SU-DHL-6 (cell line): Measurements from ENCODE around the gene EGR1.

Experiments
- H2AFZ ChIP-seq: fragments of 200-600 bp; sonication (generic); 2 replicates; pipeline ENCODE4 v1.6.1; 2014; ENCODE audit warnings: low read depth, mild to moderate bottlenecking, moderate library complexity, mixed read lengths, antibody characterized with exemption, low read length; ENCODE audit not compliant: severe bottlenecking
- H3F3A ChIP-seq: fragments of 200-600 bp; shearing (Covaris generic); 2 replicates; pipeline ENCODE4 v1.6.0; 2016; ENCODE audit warnings: antibody characterized with exemption, mild to moderate bottlenecking; ENCODE audit not compliant: insufficient read depth
- H3K27ac ChIP-seq: fragments of 200-600 bp; sonication (generic); 2 replicates; pipeline ENCODE4 v1.5.1; 2016; ENCODE audit warnings: low read depth, mild to moderate bottlenecking, low read length, moderate library complexity, mixed read lengths
- H3K27me3 ChIP-seq: fragments of 200-600 bp; sonication (generic), shearing (Covaris generic); 2 replicates; pipeline ENCODE4 v1.6.0; 2014; ENCODE audit warnings: mild to moderate bottlenecking, low read length
- H3K36me3 ChIP-seq: fragments of 200-600 bp; sonication (generic); 2 replicates; pipeline ENCODE4 v1.6.1; 2014; ENCODE audit warnings: mild to moderate bottlenecking, low read length, mixed read lengths
- H3K4me2 ChIP-seq: fragments of 300-600, 200-600 bp; shearing (Covaris generic), sonication (generic); 2 replicates; pipeline ENCODE4 v1.6.0; 2014; ENCODE audit warnings: low read length, low read depth, mild to moderate bottlenecking; ENCODE audit not compliant: poor library complexity, severe bottlenecking
- H3K4me3 ChIP-seq: fragments of 200-600 bp; sonication (generic); 2 replicates; pipeline ENCODE4 v1.5.1; 2014; ENCODE audit warnings: antibody characterized with exemption, low read length, mild to moderate bottlenecking, mixed read lengths; ENCODE audit not compliant: insufficient read depth, poor library complexity, severe bottlenecking
- H3K79me2 ChIP-seq: fragments of 200-600 bp; sonication (generic); 2 replicates; pipeline ENCODE4 v1.6.1; 2014; ENCODE audit warnings: mild to moderate bottlenecking, low read length, moderate library complexity; ENCODE audit not compliant: insufficient read depth
- H3K9ac ChIP-seq: fragments of 200-600 bp; sonication (generic); 2 replicates; pipeline ENCODE4 v1.7.0; 2014; ENCODE audit warnings: mild to moderate bottlenecking, low read length
- H3K9me2 ChIP-seq: fragments of 200-600 bp; sonication (generic); replicated peaks from 2 replicates; pipeline ENCODE4 v1.6.1; 2014; ENCODE audit warnings: low read length; ENCODE audit not compliant: insufficient read depth
- H3K9me3 ChIP-seq: fragments of 200-600 bp; sonication (generic); 2 replicates; pipeline ENCODE4 v1.6.1; 2014; ENCODE audit warnings: low read length, mixed read lengths; ENCODE audit not compliant: insufficient read depth
- H4K20me1 ChIP-seq: fragments of 200-600 bp; sonication (generic); 2 replicates; pipeline ENCODE4 v1.6.1; 2014; ENCODE audit warnings: low read depth, mild to moderate bottlenecking, antibody characterized with exemption, low read length, moderate library complexity, mixed read lengths
- CTCF ChIP-seq: fragments of 200-600 bp; sonication (generic); IDR thresholded peaks from one replicate; pipeline ENCODE4 v1.5.1; 2017; ENCODE audit warnings: antibody characterized with exemption, mild to moderate bottlenecking, low read length, moderate library complexity; ENCODE audit not compliant: insufficient read depth, poor library complexity, severe bottlenecking
- EZH2phosphoT487 ChIP-seq: fragments of 200-600 bp; sonication (generic), shearing (Covaris generic); conservative IDR thresholded peaks from 2 replicates; pipeline ENCODE4 v1.6.1; 2018; ENCODE audit warnings: mild to moderate bottlenecking, antibody characterized with exemption, low read length, moderate library complexity, mixed read lengths

The EGR1 gene

GRCh38 chr5:138498376-138498775 is 33.1 kb downstream of the EGR1 start:
- Histone ChIP-seq H3K9me3 (no peaks in the 10 kb centered on the region), H3K36me3 (no peaks in the 10 kb centered on the region), H3K4me2 (no peak overlapping the region), H3F3A (no peaks in the 10 kb centered on the region), H3K9ac (no peak overlapping the region), H4K20me1 (no peaks in the 10 kb centered on the region), H3K4me3 (no peak overlapping the region), H3K27me3 (no peaks in the 10 kb centered on the region), H3K9me2 (no peaks in the 10 kb centered on the region), H2AFZ (no peak overlapping the region), H3K27ac (no peak overlapping the region), H3K79me2 (no peaks in the 10 kb centered on the region)
- TF ChIP-seq EZH2phosphoT487, result no peak
- TF ChIP-seq CTCF, result no peak

GRCh38 chr5:138502121-138502520 is 36.8 kb downstream of the EGR1 start:
- H3K27me3 ChIP-seq, result no peaks in the 10 kb centered on the region
- H3F3A ChIP-seq, result peaks cover 10% of the 10 kb centered on the region
- H4K20me1 ChIP-seq, result no peaks in the 10 kb centered on the region
- no peak overlapping the region for H3K9ac ChIP-seq
- H3K4me3 ChIP-seq, result no peak overlapping the region
- no peaks in the 10 kb centered on the region for H3K36me3 ChIP-seq
- no peaks in the 10 kb centered on the region for H3K79me2 ChIP-seq
- TF ChIP-seq EZH2phosphoT487 (no peak), CTCF (no peak)
- no peak overlapping the region for H3K4me2 ChIP-seq
- no peaks in the 10 kb centered on the region for H3K9me3 ChIP-seq
- H2AFZ ChIP-seq, result no peak overlapping the region
- H3K9me2 ChIP-seq, result no peaks in the 10 kb centered on the region
- no peak overlapping the region for H3K27ac ChIP-seq

GRCh38 chr5:138502521-138502920 is 37.2 kb downstream of the EGR1 start:
- Histone ChIP-seq H4K20me1 (no peaks in the 10 kb centered on the region), H3K4me3 (no peak overlapping the region), H3K36me3 (no peaks in the 10 kb centered on the region), H3K79me2 (no peaks in the 10 kb centered on the region), H3K27me3 (no peaks in the 10 kb centered on the region), H3K9ac (no peak overlapping the region), H3K4me2 (no peak overlapping the region), H3F3A (peaks cover 10% of the 10 kb centered on the region), H3K27ac (no peak overlapping the region), H3K9me3 (no peaks in the 10 kb centered on the region), H3K9me2 (no peaks in the 10 kb centered on the region), H2AFZ (no peak overlapping the region)
- TF ChIP-seq CTCF (no peak), EZH2phosphoT487 (no peak)
